IMR-90 (cell line): Measurements from ENCODE around the gene PDE4B. TPM values are rescaled to one million over a fixed set of nuclear protein-coding genes. Genes with fewer than 3 reads are reported as not detected.

ENCODE experiments used
- ATAC-seq: fragments of 200-7000 bp; cut with Tn5 transposase; 2 replicates; pipeline ENCODE4 v1.9.1; 2020; ENCODE audit warnings: low read depth, mild to moderate bottlenecking, moderate library complexity
- BruUV-seq: library from RNA; stranded (reverse); fragments of 400-500 nt; replicated peaks from 2 replicates; lab custom pipeline; 2021; lab: Mats Ljungman, UMichigan
- CTCF ChIA-PET: fragments of 300-600 bp; formaldehyde crosslinking; extraction: SDS; loops from one replicate; lab custom pipeline; 2021; ENCODE audit warnings: antibody characterized with exemption; lab: Yijun Ruan, JAX
- POLR2A ChIA-PET: fragments of 300-600 bp; sonication (Branson Sonifier 250); formaldehyde crosslinking; loops from one replicate; lab custom pipeline; 2022; ENCODE audit warnings: antibody characterized with exemption; ENCODE audit not compliant: unreplicated experiment; lab: Charles Lee
- DNase-seq: peaks from one replicate; pipeline ENCODE4 v3.0.0; 2013
- H2AFZ ChIP-seq: replicated peaks from 2 replicates; pipeline ENCODE3; 2013; ENCODE audit warnings: low read length, mild to moderate bottlenecking; ENCODE audit not compliant: poor library complexity
- H2AK5ac ChIP-seq: 2 replicates; pipeline ENCODE4 v1.6.1; 2013; ENCODE audit warnings: low read depth, low read length, inconsistent platforms
- H2AK9ac ChIP-seq: replicated peaks from 2 replicates; pipeline ENCODE3; 2013; ENCODE audit warnings: mild to moderate bottlenecking, low read depth, low read length, moderate library complexity; ENCODE audit not compliant: poor library complexity
- H2BK120ac ChIP-seq: 2 replicates; pipeline ENCODE4 v1.6.1; 2013; ENCODE audit warnings: low read depth, low read length, inconsistent platforms
- H2BK15ac ChIP-seq: 3 replicates; pipeline ENCODE4 v1.6.1; 2013; ENCODE audit warnings: low read depth, low read length, inconsistent platforms
- H2BK20ac ChIP-seq: 2 replicates; pipeline ENCODE4 v1.6.1; 2013; ENCODE audit warnings: low read depth, mild to moderate bottlenecking, inconsistent platforms, low read length, moderate library complexity
- H2BK5ac ChIP-seq: 2 replicates; pipeline ENCODE4 v1.6.1; 2013; ENCODE audit warnings: mild to moderate bottlenecking, low read depth, low read length, inconsistent platforms; ENCODE audit not compliant: poor library complexity, severe bottlenecking
- H3K14ac ChIP-seq: replicated peaks from 2 replicates; pipeline ENCODE4 v1.6.1; 2013; ENCODE audit warnings: low read depth, low read length, inconsistent platforms
- H3K18ac ChIP-seq: 2 replicates; pipeline ENCODE4 v1.6.1; 2013; ENCODE audit warnings: low read depth, low read length, control low read depth
- H3K23ac ChIP-seq: 2 replicates; pipeline ENCODE4 v1.6.1; 2013; ENCODE audit warnings: low read depth, low read length, inconsistent platforms
- H3K27ac ChIP-seq: 2 replicates; pipeline ENCODE4 v1.5.1; 2013; ENCODE audit warnings: mild to moderate bottlenecking, control low read depth, low read length; ENCODE audit not compliant: insufficient read depth
- H3K27me3 ChIP-seq: 2 replicates; pipeline ENCODE4 v1.6.1; 2013; ENCODE audit warnings: low read length; ENCODE audit not compliant: control insufficient read depth, insufficient read depth
- H3K36me3 ChIP-seq: 2 replicates; pipeline ENCODE4 v1.6.1; 2013; ENCODE audit warnings: low read length, mixed read lengths; ENCODE audit not compliant: control insufficient read depth, insufficient read depth
- H3K4ac ChIP-seq: 2 replicates; pipeline ENCODE4 v1.6.1; 2013; ENCODE audit warnings: low read depth, low read length, inconsistent platforms
- H3K4me1 ChIP-seq: 2 replicates; pipeline ENCODE4 v1.6.1; 2013; ENCODE audit warnings: low read length, mixed read lengths; ENCODE audit not compliant: control insufficient read depth, insufficient read depth
- H3K4me2 ChIP-seq: 2 replicates; pipeline ENCODE4 v1.6.1; 2013; ENCODE audit warnings: low read depth, mild to moderate bottlenecking, control low read depth, low read length, moderate library complexity
- H3K4me3 ChIP-seq: 2 replicates; pipeline ENCODE4 v1.5.1; 2013; ENCODE audit warnings: low read depth, mild to moderate bottlenecking, control low read depth, low read length, moderate library complexity; ENCODE audit not compliant: insufficient read depth
- H3K56ac ChIP-seq: 2 replicates; pipeline ENCODE4 v1.6.1; 2013; ENCODE audit warnings: low read length, inconsistent platforms; ENCODE audit not compliant: insufficient read depth; ENCODE audit errors: extremely low read depth
- H3K79me1 ChIP-seq, 2 experiments: 2 replicates each; pipeline ENCODE4 v1.6.1; 2013; ENCODE audit warnings: low read length in 2 of 2, inconsistent platforms in 1 of 2, low read depth in 1 of 2
- H3K9ac ChIP-seq: 2 replicates; pipeline ENCODE4 v1.6.1; 2013; ENCODE audit warnings: low read depth, low read length, control low read depth
- H3K9me1 ChIP-seq: 2 replicates; pipeline ENCODE4 v1.6.1; 2013; ENCODE audit warnings: low read length, inconsistent platforms; ENCODE audit not compliant: insufficient read depth
- H3K9me3 ChIP-seq: 2 replicates; pipeline ENCODE4 v1.6.1; 2013; ENCODE audit warnings: low read length; ENCODE audit not compliant: control insufficient read depth, insufficient read depth
- H4K20me1 ChIP-seq: 2 replicates; pipeline ENCODE4 v1.6.1; 2013; ENCODE audit warnings: low read length, inconsistent platforms; ENCODE audit not compliant: insufficient read depth
- H4K5ac ChIP-seq: 2 replicates; pipeline ENCODE4 v1.6.1; 2013; ENCODE audit warnings: mild to moderate bottlenecking, low read depth, low read length, control low read depth
- H4K8ac ChIP-seq, 2 experiments: 2 replicates each; pipeline ENCODE4 v1.6.1; 2013; ENCODE audit warnings: low read depth in 2 of 2, low read length in 2 of 2, control low read depth in 1 of 2, inconsistent platforms in 1 of 2
- H4K91ac ChIP-seq: 2 replicates; pipeline ENCODE4 v1.6.1; 2013; ENCODE audit warnings: low read depth, low read length, inconsistent platforms; ENCODE audit not compliant: insufficient read depth
- BHLHE40 ChIP-seq: fragments of 150-350 bp; IDR thresholded peaks from 2 replicates; pipeline ENCODE4 v1.6.1; 2016; ENCODE audit warnings: mild to moderate bottlenecking, low read depth, low read length
- CEBPB ChIP-seq: IDR thresholded peaks from 2 replicates; pipeline ENCODE4 v1.6.1; 2012; ENCODE audit warnings: low read depth, low read length, improper control_type of control experiment
- CHD1 ChIP-seq: IDR thresholded peaks from 2 replicates; pipeline ENCODE4 v1.6.1; 2012; ENCODE audit warnings: low read depth, low read length, improper control_type of control experiment
- FOS ChIP-seq: fragments of 150-350 bp; IDR thresholded peaks from 2 replicates; pipeline ENCODE4 v1.6.1; 2016; ENCODE audit warnings: low read depth, low read length
- MAFK ChIP-seq: IDR thresholded peaks from 2 replicates; pipeline ENCODE4 v1.6.1; 2012; ENCODE audit warnings: low read depth, low read length, improper control_type of control experiment
- MAZ ChIP-seq: IDR thresholded peaks from 2 replicates; pipeline ENCODE4 v1.6.1; 2012; ENCODE audit warnings: low read depth, mild to moderate bottlenecking, low read length, improper control_type of control experiment, moderate library complexity, borderline replicate concordance
- MXI1 ChIP-seq: IDR thresholded peaks from 2 replicates; pipeline ENCODE4 v1.6.1; 2012; ENCODE audit warnings: low read depth, mild to moderate bottlenecking, low read length, moderate library complexity, borderline replicate concordance
- NFE2L2 ChIP-seq: fragments of 150-350 bp; IDR thresholded peaks from 2 replicates; pipeline ENCODE4 v1.6.1; 2016; ENCODE audit warnings: low read depth, mild to moderate bottlenecking, low read length
- POLR2A ChIP-seq: IDR thresholded peaks from 2 replicates; pipeline ENCODE4 v1.6.1; 2012; ENCODE audit warnings: mild to moderate bottlenecking, low read depth, low read length
- RFX5 ChIP-seq: IDR thresholded peaks from 2 replicates; pipeline ENCODE4 v1.8.0; 2012; ENCODE audit warnings: low read depth, mild to moderate bottlenecking, low read length, moderate library complexity
- WGBS, 2 experiments: methylation state at CpG; one replicate each; pipeline versions ENCODE4 v1.1.5 to v1.1.7; 2013; ENCODE audit warnings: missing lambda C conversion rate in 2 of 2; ENCODE audit not compliant: insufficient read length in 1 of 2; ENCODE audit errors: extremely low coverage in 2 of 2; 5-methylcytosine and 5-hydroxymethylcytosine counted together
- dilution Hi-C: fragments of 300-500 bp; cut with HindIII; formaldehyde crosslinking; loops from one replicate; pipeline ENCODE4 v1.14.3; 2018; ENCODE audit warnings: low sequenced_read_pairs; ENCODE audit not compliant: unreplicated experiment
- in situ Hi-C: fragments of 300-500 bp; cut with MboI; formaldehyde crosslinking; loops from 3 replicates; pipeline ENCODE4 v1.14.3; 2019; ENCODE audit warnings: low sequenced_read_pairs, inconsistent platforms, mixed read lengths
- intact Hi-C: fragments of 100-400 bp; cut with micrococcal nuclease; formaldehyde crosslinking; loops from 2 replicates; pipeline ENCODE4 v1.10.0; 2022
- polyA plus RNA-seq, 3 experiments: library from polyadenylated mRNA; depleted of rRNA; stranded (reverse); fragments of >200 nt; gene quantifications; 2 replicates each; pipeline ENCODE4 v1.2.3, GENCODE V29; 2012; ENCODE audit warnings: low replicate concordance in 1 of 3
- total RNA-seq: library from RNA; depleted of rRNA; stranded (reverse); fragments of >200 nt; gene quantifications from 2 replicates; pipeline ENCODE4 v1.2.3, GENCODE V29; 2012
- TF ChIP-seq, protein P1 (sequence below): conservative IDR thresholded peaks from 2 replicates; pipeline ENCODE4 v1.5.1; 2012; ENCODE audit warnings: mild to moderate bottlenecking, low read depth, low read length, improper control_type of control experiment
- TF ChIP-seq, protein P2 (sequence below): fragments of 150-350 bp; IDR thresholded peaks from 2 replicates; pipeline ENCODE4 v1.6.1; 2016; ENCODE audit warnings: low read depth, mild to moderate bottlenecking, low read length, moderate library complexity, borderline replicate concordance
- TF ChIP-seq, protein P3 (sequence below): fragments of 150-350 bp; IDR thresholded peaks from 2 replicates; pipeline ENCODE4 v1.6.1; 2017; ENCODE audit warnings: mild to moderate bottlenecking, antibody characterized with exemption, low read length, low read depth

Gene PDE4B
- total and polyA plus RNA-seq, 2 of the 4 experiments (the other 2 are of a cell fraction) = 5.8 to 21.3 TPM

DNA sequence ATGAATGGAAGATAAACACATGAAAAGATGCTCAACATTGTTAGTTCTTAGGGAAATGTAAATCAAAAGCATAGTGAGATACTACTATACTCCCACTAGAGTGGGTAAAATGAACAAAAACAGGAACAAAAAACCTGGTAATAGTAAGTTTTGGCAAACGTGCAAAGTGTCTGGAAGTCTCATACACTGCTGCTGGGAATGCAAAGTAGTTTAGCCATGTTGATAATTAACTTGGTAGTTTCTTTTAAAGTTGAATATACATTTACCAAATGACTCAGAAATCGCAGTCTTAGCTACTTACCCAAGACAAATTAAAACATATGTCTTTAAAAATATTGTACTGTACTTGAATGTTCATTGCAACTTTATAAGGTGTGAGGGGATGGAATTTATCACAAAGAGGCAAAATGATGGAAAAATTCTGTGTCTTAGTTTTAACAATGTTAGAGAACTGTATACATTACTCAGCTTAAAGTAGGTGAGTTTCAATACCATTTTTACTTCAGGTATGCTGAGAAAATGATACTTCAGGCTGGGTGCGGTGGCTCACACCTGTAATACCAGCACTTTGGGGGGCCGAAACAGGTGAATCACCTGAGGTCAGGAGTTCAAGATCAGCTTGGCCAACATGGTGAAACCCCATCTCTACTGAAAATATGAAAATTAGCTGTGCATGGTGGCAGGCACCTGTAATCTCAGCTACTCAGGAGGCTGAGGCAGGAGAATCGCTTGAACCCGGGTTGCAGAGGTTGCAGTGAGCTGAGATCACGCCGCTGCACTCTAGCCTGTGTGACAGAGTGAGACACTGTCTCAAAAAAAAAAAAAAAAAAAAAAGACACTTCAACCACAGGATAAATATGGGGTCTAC lies 102.3 kb downstream of the PDE4B start (continued):
- no peak for TF ChIP-seq FOS

DNA sequence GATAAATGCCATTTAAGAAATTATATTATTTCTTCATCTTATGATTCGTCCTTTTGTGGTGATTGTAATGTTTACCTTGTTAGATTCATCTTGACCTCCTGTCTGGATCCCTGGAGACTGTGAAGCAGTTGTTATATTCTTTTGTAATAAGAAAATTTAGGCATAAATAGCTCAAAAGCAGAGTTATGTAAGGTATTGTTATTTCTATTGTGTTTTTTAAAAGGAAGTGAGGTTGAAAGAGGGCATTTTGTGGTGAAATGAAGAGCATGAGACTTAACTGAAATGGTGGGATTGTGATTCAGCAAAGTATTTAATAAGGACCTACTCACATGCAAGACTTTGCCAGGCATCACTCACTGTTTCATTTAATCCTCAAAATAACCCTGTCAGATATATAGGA lies 104.0 kb downstream of the PDE4B start:
- Histone ChIP-seq H3K9me3 (no peaks in the 10 kb centered on the region), H2BK15ac (no peak overlapping the region), H3K4me1 (no peaks in the 10 kb centered on the region), H4K5ac (no peak overlapping the region), H4K20me1 (no peaks in the 10 kb centered on the region), H3K18ac (no peak overlapping the region), H3K56ac (no peak overlapping the region), H2BK20ac (no peak overlapping the region), H3K27me3 (no peaks in the 10 kb centered on the region), H2BK5ac (no peak overlapping the region), H3K27ac (no peak overlapping the region), H3K9ac (no peak overlapping the region), H4K8ac (no peak overlapping the region), H3K23ac (no peak overlapping the region), H3K4me2 (no peak overlapping the region), H3K14ac (no peak overlapping the region), H3K36me3 (no peaks in the 10 kb centered on the region), H3K4me3 (no peak overlapping the region), H3K9me1 (no peaks in the 10 kb centered on the region), H2BK120ac (no peak overlapping the region), H4K91ac (no peak overlapping the region), H2AFZ (no peak overlapping the region), H3K4ac (no peak overlapping the region), H2AK5ac (no peak overlapping the region), H2AK9ac (no peak overlapping the region), H3K79me1 (no peaks in the 10 kb centered on the region)
- whole genome bisulfite sequencing, 2 experiments = no CpG with 5 or more reads among the region's 1 CpG
- DNase-seq (peak; percentile 37), ATAC-seq (no peak)
- intact Hi-C loops = no loop called here
- in situ Hi-C loops = no loop called here
- CTCF ChIA-PET = no interaction called here
- dilution Hi-C loops = no loop called here
- POLR2A ChIA-PET = no interaction called here
- no TSS peak for BruUV-seq
- TF ChIP-seq POLR2A = no peak
- TF ChIP-seq, protein P1, sequence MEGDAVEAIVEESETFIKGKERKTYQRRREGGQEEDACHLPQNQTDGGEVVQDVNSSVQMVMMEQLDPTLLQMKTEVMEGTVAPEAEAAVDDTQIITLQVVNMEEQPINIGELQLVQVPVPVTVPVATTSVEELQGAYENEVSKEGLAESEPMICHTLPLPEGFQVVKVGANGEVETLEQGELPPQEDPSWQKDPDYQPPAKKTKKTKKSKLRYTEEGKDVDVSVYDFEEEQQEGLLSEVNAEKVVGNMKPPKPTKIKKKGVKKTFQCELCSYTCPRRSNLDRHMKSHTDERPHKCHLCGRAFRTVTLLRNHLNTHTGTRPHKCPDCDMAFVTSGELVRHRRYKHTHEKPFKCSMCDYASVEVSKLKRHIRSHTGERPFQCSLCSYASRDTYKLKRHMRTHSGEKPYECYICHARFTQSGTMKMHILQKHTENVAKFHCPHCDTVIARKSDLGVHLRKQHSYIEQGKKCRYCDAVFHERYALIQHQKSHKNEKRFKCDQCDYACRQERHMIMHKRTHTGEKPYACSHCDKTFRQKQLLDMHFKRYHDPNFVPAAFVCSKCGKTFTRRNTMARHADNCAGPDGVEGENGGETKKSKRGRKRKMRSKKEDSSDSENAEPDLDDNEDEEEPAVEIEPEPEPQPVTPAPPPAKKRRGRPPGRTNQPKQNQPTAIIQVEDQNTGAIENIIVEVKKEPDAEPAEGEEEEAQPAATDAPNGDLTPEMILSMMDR = no peak
- no peak for TF ChIP-seq CEBPB
- TF ChIP-seq, protein P2, sequence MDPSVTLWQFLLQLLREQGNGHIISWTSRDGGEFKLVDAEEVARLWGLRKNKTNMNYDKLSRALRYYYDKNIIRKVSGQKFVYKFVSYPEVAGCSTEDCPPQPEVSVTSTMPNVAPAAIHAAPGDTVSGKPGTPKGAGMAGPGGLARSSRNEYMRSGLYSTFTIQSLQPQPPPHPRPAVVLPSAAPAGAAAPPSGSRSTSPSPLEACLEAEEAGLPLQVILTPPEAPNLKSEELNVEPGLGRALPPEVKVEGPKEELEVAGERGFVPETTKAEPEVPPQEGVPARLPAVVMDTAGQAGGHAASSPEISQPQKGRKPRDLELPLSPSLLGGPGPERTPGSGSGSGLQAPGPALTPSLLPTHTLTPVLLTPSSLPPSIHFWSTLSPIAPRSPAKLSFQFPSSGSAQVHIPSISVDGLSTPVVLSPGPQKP = no peak
- TF ChIP-seq MXI1 = no peak
- no peak for TF ChIP-seq CHD1
- no peak for TF ChIP-seq MAZ
- TF ChIP-seq BHLHE40 = no peak
- TF ChIP-seq FOS = no peak
- no peak for TF ChIP-seq MAFK
- no peak for TF ChIP-seq RFX5
- TF ChIP-seq, protein P3, sequence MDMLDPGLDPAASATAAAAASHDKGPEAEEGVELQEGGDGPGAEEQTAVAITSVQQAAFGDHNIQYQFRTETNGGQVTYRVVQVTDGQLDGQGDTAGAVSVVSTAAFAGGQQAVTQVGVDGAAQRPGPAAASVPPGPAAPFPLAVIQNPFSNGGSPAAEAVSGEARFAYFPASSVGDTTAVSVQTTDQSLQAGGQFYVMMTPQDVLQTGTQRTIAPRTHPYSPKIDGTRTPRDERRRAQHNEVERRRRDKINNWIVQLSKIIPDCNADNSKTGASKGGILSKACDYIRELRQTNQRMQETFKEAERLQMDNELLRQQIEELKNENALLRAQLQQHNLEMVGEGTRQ = no peak
- no peak for TF ChIP-seq NFE2L2
